T-helper 2 cell treated with Interferon-gamma antibody and Interleukin-4, amounts not matched to agents 5 μg/mL and 100 μg/mL, for 36 hours (primary cell): ENCODE results near the gene PMEPA1.

Experiments
- DNase-seq: peaks from one replicate; pipeline ENCODE4 v3.0.0; 2021; ENCODE audit warnings: low spot score
- H3K27ac Mint-ChIP-seq: one replicate; pipeline ENCODE4 v1.8.0; 2021; ENCODE audit warnings: mild to moderate bottlenecking, mixed read lengths
- H3K27me3 Mint-ChIP-seq: one replicate; pipeline ENCODE4 v1.8.0; 2021; ENCODE audit warnings: low read depth, mixed read lengths
- H3K36me3 Mint-ChIP-seq: one replicate; pipeline ENCODE4 v1.8.0; 2021; ENCODE audit warnings: low read depth, mixed read lengths
- H3K4me1 Mint-ChIP-seq: one replicate; pipeline ENCODE4 v1.8.0; 2021; ENCODE audit warnings: low read depth, mixed read lengths
- H3K4me3 Mint-ChIP-seq: one replicate; pipeline ENCODE4 v1.8.0; 2022; ENCODE audit warnings: mild to moderate bottlenecking, moderate library complexity, mixed read lengths
- H3K9me3 Mint-ChIP-seq: one replicate; pipeline ENCODE4 v1.8.0; 2021; ENCODE audit warnings: mixed read lengths

Gene PMEPA1

DNA sequence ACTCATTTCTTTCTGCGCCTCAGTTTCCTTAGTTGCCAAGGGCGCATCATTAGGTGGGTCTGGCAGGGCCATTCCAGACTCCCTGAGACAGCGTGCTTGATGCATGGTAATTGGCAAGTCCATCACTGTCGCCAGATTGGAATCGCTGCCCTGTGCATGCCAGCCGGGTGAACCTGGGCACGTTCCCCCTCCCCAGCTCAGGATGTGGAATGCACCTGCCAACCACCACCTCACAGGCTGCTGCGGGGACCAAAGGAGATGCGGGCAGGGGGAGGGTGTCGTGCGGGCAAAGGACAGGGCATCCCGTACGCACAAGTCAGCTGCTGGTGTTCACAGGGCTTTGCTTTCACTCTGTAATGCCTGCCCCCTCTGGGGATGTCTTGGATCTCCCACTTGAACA lies 36.4 kb upstream of the PMEPA1 start:
- H3K27ac Mint-ChIP-seq, result no peak overlapping the region
- H3K27me3 Mint-ChIP-seq, result peaks cover 23% of the 10 kb centered on the region

DNA sequence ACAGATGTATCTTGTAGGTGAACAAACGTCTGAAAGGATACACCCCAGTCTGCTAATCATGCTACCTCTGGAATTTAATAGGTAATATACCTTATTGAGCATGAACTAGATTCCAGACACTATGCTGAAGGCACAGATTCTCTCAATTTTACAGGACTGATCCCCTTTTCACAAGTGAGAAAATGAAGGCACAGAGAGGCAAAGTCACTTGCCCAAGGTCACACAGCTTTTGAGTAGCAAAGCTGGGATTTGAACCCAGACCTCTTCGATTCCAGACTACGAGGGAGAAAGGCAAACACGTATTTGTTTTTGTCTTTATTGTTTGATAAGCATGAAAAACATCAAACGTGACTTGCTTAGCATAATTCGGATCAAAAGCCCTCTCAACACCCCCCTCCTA lies 34.4 kb upstream of the PMEPA1 start:
- peaks cover 7% of the 10 kb centered on the region for H3K4me1 Mint-ChIP-seq
- H3K27me3 Mint-ChIP-seq, result peaks cover 16% of the 10 kb centered on the region
- no peaks in the 10 kb centered on the region for H3K36me3 Mint-ChIP-seq
- DNase-seq, result no peak
- H3K4me3 Mint-ChIP-seq, result no peak overlapping the region
- no peaks in the 10 kb centered on the region for H3K9me3 Mint-ChIP-seq
- no peak overlapping the region for H3K27ac Mint-ChIP-seq

More for the DNA sequence above, 36.4 kb upstream of the PMEPA1 start:
- H3K4me1 Mint-ChIP-seq, result peaks cover 8% of the 10 kb centered on the region
- H3K36me3 Mint-ChIP-seq, result no peaks in the 10 kb centered on the region
- no peaks in the 10 kb centered on the region for H3K9me3 Mint-ChIP-seq
- no peak overlapping the region for H3K4me3 Mint-ChIP-seq
- no peak for DNase-seq

DNA sequence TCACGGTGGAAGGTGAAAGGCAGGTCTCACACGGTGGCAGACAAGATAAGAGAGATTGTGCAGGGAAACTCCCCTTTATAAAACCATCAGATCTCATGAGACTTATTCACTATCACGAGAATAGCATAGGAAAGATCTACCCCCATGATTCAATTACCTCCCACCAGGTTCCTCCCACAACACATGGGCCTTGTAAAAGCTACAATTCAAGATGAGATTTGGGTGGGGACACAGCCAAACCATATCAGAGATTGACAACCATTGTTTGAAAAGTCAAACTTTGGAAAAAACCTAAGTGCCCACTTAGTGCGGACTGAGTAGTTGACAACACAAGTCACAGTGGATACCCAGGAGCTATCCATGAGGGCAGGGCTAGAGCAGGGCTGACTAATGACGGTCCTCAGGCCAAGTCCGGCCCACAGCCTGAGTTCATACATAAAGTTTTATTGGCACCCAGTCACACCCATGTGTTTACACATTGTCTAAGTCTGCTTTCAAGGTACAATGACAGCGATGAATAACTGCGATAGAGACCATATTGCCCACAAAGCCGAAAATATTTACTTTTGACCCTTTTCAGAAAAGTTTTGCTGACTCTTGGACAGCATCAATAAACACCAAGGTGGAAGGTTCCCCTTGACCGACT lies 33.8 kb upstream of the PMEPA1 start:
- DNase-seq, result no peak
- Mint-ChIP-seq H3K4me1 (peaks cover 2% of the 10 kb centered on the region), H3K4me3 (no peak overlapping the region), H3K36me3 (no peaks in the 10 kb centered on the region), H3K27me3 (peaks cover 10% of the 10 kb centered on the region), H3K9me3 (no peaks in the 10 kb centered on the region), H3K27ac (no peak overlapping the region)

DNA sequence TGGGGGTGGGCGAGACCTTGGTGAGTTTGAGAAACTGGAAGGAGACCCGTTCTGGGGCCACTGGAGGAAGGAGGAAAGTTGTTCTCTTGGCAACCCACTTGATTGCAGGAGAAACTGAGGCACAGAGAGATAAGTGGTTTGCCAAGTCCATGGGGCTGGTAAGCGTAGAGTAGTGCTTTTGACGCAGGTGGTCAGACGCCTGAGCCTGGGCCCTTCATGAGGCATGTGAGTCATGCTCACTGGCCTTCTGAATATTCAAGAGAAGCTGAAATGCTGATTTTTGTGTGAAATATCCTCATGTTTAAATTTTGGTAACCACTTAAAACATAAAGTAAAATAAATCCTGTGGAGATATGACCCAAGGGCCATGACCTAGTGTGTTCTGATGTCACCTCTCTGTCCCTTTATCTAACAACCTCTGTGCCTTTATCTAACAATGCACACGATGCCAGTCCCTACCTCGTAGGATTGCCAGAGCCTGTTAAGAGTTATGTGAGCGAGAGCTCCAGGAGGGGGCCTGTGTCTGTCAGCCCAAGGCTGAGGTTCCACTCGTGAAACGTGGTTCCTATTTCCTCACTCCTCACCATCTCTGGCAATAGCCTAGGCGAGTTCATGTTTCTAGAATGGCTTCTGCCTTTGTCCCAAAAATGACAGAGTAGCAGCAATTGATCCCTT lies 32.8 kb upstream of the PMEPA1 start:
- peaks cover 4% of the 10 kb centered on the region for H3K27me3 Mint-ChIP-seq
- H3K4me3 Mint-ChIP-seq, result no peak overlapping the region

DNA sequence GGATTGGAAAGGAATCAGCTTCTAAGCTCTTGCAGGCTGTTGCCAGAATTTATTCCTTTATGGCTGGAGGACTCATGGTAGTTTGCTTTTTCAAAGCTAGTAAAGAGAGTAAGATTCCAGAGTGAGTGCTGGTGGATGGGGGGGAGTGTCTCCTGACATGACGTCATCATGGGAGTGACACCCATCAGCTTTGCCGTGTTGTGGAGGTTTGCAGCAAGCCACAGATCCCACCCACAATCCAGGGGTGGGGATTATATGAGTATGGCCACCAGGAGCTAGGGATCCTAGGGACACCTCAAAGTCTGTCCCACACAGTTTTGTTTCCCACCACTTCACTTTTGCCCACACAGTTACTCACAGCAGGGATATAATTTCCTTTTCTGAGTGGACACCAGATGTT lies 28.7 kb upstream of the PMEPA1 start:
- no peak overlapping the region for H3K4me3 Mint-ChIP-seq
- H3K27ac Mint-ChIP-seq, result no peak overlapping the region
- no peaks in the 10 kb centered on the region for H3K36me3 Mint-ChIP-seq
- peaks cover 2% of the 10 kb centered on the region for H3K27me3 Mint-ChIP-seq
- no peaks in the 10 kb centered on the region for H3K4me1 Mint-ChIP-seq
- DNase-seq, result no peak
- H3K9me3 Mint-ChIP-seq, result no peaks in the 10 kb centered on the region

More for the DNA sequence above, 32.8 kb upstream of the PMEPA1 start:
- DNase-seq, result no peak
- no peaks in the 10 kb centered on the region for H3K36me3 Mint-ChIP-seq
- H3K9me3 Mint-ChIP-seq, result no peaks in the 10 kb centered on the region
- H3K27ac Mint-ChIP-seq, result no peak overlapping the region
- H3K4me1 Mint-ChIP-seq, result no peaks in the 10 kb centered on the region

DNA sequence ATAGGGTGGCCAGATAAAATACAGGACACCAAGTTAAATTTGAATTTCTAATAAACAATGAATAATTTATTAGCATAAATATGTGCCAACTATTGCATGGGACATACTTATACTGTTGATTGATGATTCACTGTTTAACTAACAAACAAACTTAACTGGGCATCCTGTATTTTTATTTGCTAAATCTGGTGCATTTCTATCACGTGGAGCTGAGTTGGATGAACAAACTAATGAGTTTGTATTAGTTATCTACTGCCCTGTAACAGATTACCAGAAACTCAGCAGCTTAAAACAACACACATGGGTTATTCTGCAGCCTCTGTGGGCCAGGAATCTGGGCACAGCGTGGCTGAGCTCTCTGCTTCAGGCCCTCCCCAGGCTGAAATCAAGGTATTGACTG lies 28.2 kb upstream of the PMEPA1 start:
- no peak for DNase-seq
- H3K4me1 Mint-ChIP-seq, result no peaks in the 10 kb centered on the region
- no peak overlapping the region for H3K4me3 Mint-ChIP-seq
- H3K27ac Mint-ChIP-seq, result no peak overlapping the region
- no peaks in the 10 kb centered on the region for H3K9me3 Mint-ChIP-seq
- peaks cover 2% of the 10 kb centered on the region for H3K27me3 Mint-ChIP-seq
- no peaks in the 10 kb centered on the region for H3K36me3 Mint-ChIP-seq

DNA sequence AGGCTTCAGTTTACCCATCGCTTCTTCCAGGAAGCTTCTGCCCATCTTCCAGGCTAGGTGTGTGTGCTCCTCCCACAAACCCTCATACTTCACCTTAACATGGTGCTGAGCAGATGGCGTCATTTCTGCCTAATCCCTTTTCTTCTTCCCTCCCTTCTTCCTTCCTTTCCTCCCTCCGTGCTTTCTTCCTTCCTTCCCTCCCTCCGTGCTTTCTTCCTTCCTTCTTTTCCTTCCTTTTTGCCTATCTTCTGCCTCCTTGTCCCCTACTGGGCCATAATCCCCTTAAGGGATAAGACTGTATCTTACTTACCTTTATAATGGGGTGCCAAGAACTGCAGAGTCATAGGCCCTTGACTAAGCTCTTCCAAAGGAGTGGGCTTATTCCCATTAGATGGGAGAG lies 27.5 kb upstream of the PMEPA1 start:
- Mint-ChIP-seq H3K4me1 (no peaks in the 10 kb centered on the region), H3K9me3 (no peaks in the 10 kb centered on the region)

DNA sequence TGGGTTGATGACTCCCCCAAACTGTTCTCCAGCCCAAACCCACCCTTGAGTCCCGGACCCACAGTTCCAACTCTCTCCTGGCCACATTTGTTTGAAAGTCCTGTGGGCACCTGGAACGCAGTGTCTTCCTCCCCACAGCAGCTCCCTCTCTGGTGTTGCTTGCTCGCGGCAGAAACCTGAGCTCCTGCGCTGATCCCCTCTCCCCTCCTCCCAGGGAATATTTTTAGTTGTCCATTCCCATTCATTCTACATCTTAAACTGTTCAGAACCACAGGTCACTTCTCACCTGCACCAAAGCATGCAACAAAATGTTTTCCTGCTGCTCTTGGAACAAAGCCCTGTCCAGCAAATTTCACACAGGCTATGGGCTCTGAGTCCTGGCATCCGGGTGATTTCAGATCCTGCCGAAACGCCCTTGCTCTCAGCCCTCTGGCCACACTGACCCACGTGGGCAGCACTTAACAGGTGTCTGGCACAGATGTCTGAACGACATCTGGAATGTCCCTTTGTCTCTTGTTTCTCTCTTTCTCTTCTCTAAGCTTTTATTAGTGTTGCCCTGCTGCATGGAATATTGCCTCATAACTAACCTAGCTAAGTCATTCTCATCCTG lies 27.0 kb upstream of the PMEPA1 start:
- DNase-seq, result no peak
- H3K4me1 Mint-ChIP-seq, result no peaks in the 10 kb centered on the region
- H3K9me3 Mint-ChIP-seq, result no peaks in the 10 kb centered on the region
- no peak overlapping the region for H3K4me3 Mint-ChIP-seq
- H3K27ac Mint-ChIP-seq, result no peak overlapping the region
- H3K36me3 Mint-ChIP-seq, result no peaks in the 10 kb centered on the region
- H3K27me3 Mint-ChIP-seq, result peaks cover 2% of the 10 kb centered on the region

More for the DNA sequence above, 27.5 kb upstream of the PMEPA1 start:
- no peak for DNase-seq
- Mint-ChIP-seq H3K27me3 (peaks cover 2% of the 10 kb centered on the region), H3K36me3 (no peaks in the 10 kb centered on the region), H3K27ac (no peak overlapping the region), H3K4me3 (no peak overlapping the region)

DNA sequence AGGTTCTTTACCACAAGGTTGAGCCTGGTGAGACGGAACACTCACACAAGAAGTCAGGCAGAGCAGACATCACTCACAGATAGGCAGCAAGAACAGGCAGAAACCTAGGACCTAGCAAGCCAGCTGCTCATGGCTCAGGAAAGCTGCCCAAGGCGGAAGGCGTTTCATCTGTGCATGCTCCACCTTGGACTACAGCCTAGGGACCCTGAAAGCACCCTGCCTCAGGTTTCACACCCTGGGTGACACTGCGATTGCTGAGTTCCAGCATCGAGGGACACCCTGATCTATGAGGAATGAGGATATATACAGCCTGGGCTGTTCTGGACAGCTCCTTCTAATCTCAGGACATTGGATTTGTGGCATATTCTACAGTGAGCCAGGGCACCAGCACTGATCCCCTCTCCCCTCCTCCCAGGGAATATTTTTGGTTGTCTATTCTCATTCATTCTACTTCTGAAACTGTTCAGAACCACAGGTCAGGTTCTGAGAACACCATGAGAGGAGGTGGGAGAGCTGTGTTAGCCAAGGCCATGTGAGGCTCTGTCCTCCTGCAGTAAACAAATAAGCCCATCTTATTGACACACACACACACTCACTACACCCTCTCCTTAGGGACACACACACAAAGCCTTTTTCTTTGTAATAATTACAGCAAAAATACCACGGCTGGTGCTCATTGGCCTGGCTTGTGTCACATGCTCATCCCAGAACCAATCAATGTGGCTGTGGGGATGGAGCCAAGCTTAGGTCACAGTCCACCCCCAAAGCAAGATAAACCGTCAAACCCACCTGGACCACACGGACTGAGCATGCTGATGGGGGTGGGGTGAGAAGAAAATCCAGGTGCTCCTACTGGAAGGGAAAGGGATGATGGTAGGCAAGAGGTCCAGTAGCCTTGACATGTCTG lies 26.3 kb upstream of the PMEPA1 start:
- Mint-ChIP-seq H3K36me3 (no peaks in the 10 kb centered on the region), H3K4me3 (no peak overlapping the region), H3K9me3 (no peaks in the 10 kb centered on the region), H3K4me1 (no peaks in the 10 kb centered on the region), H3K27ac (no peak overlapping the region), H3K27me3 (peaks cover 2% of the 10 kb centered on the region)
- no peak for DNase-seq

DNA sequence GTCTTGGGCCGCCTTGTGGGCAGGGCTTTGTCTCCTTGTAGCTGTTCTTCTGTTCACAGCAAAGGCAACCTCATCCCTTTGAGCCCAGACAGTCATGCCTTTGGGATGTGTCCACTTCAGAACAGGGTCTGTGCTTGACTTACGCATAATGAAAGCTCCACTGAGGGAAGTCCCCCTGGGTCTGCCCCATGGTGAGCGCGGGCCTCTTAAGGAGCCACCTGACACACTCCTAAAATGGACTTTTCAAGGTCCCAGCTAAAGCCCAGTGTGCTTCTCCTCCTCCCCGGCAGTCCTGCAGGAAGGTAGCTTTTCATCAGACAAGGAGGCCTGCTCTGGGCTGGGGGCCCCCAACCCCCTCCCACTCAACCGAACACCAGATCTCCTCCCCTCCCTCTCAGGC lies 24.9 kb upstream of the PMEPA1 start:
- no peak for DNase-seq
- no peaks in the 10 kb centered on the region for H3K36me3 Mint-ChIP-seq
- peaks cover 2% of the 10 kb centered on the region for H3K27me3 Mint-ChIP-seq
- no peak overlapping the region for H3K4me3 Mint-ChIP-seq
- H3K4me1 Mint-ChIP-seq, result no peaks in the 10 kb centered on the region
- H3K27ac Mint-ChIP-seq, result no peak overlapping the region
- no peaks in the 10 kb centered on the region for H3K9me3 Mint-ChIP-seq

DNA sequence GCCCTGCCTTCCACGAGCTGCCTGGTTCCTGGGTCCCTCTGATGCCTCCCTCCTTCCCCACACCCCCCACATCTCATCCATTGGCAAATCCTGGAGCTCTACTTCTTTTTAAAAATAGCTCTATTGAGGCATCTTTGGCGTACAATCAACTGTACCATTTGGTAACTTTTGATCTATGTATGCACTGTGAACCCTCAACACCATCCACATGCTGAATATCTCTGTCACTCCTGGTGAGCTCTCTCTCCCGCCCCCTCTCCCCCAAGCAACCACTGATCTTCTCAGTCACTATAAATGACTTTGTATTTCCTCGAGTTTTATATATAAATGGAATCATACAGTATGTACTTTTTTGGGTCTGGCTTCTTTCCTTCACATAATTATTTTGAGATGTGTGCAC lies 22.4 kb upstream of the PMEPA1 start:
- Mint-ChIP-seq H3K4me1 (no peaks in the 10 kb centered on the region), H3K27me3 (no peaks in the 10 kb centered on the region), H3K36me3 (no peaks in the 10 kb centered on the region), H3K9me3 (no peaks in the 10 kb centered on the region), H3K27ac (no peak overlapping the region), H3K4me3 (no peak overlapping the region)
- DNase-seq, result no peak

DNA sequence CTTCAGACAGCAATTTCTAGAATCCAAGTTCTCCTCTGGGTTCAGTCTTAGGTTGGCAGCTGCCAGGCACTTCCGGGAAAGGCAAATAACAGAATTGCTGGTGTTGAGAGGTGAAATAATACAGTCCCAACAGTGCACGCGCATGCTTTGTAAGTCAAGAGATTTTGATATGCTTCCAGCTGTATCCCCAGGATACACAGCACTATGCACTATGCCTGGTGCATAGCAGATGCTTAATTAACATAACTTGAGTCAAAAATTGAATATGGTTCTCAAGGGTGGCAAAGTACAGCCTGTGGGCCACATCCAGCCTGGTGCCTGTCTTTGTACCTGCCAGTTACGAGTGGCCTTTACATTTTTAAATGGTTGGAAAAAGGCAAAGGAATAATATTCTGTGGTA lies 18.9 kb upstream of the PMEPA1 start:
- H3K36me3 Mint-ChIP-seq, result no peaks in the 10 kb centered on the region
- no peak for DNase-seq
- no peak overlapping the region for H3K4me3 Mint-ChIP-seq
- no peaks in the 10 kb centered on the region for H3K27me3 Mint-ChIP-seq
- H3K27ac Mint-ChIP-seq, result no peak overlapping the region
- H3K9me3 Mint-ChIP-seq, result no peaks in the 10 kb centered on the region
- H3K4me1 Mint-ChIP-seq, result no peaks in the 10 kb centered on the region

DNA sequence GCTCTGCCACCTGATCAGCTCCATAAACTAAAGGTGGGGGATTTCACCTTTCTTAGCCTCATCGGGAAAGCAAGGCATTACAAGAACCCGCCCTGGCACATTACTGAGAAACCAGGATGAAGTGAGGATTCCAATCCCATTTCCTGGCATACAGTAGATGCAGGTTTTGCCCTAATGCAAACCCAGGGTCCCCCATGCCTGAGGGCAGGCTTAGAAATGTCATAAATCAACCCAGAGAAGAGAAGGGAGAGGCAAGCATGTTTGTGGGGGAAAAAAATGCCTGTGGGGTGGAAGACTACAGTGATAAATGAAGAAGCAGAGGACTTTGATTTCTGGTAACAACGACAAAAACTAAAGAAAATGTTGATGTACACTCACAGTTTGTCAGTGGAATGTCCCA lies 18.0 kb upstream of the PMEPA1 start:
- DNase-seq, result no peak
- no peaks in the 10 kb centered on the region for H3K4me1 Mint-ChIP-seq
- H3K27ac Mint-ChIP-seq, result no peak overlapping the region
- no peaks in the 10 kb centered on the region for H3K27me3 Mint-ChIP-seq
- no peak overlapping the region for H3K4me3 Mint-ChIP-seq
- H3K9me3 Mint-ChIP-seq, result no peaks in the 10 kb centered on the region
- no peaks in the 10 kb centered on the region for H3K36me3 Mint-ChIP-seq

DNA sequence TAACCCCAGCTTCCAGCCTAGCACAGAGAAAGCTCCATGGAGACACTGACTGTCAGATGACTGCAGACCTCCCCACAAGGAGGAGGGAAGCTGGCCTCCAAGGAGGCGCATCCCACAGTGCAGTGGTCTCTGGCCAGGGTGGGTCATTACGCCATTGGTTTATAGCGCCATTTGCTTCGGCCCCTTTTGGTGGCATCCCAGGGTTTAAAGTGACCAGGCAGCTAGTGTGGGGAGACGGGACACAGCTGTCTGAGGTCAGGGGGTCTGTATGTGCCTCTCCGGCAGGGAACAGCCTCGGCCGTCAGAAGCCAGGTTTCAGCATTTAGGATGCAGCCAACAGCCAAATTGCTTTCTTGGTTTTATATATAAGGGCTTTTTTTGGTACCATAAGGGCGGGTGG lies 15.8 kb upstream of the PMEPA1 start:
- H3K4me3 Mint-ChIP-seq, result no peak overlapping the region
- no peaks in the 10 kb centered on the region for H3K27me3 Mint-ChIP-seq
- H3K4me1 Mint-ChIP-seq, result no peaks in the 10 kb centered on the region
- H3K36me3 Mint-ChIP-seq, result no peaks in the 10 kb centered on the region
- no peaks in the 10 kb centered on the region for H3K9me3 Mint-ChIP-seq
- DNase-seq, result no peak
- H3K27ac Mint-ChIP-seq, result no peak overlapping the region
